SK-N-MC (cell line): ENCODE data around the gene MCRS1.

Experiments
- DNase-seq: peaks from one replicate; pipeline ENCODE4 v3.0.0-alpha.2; 2011; ENCODE audit warnings: low read depth, low spot score
- H3K27ac ChIP-seq: fragments of 200-600 bp; sonication (generic); 2 replicates; pipeline ENCODE4 v1.5.1; 2016; ENCODE audit warnings: mixed run types
- H3K36me3 ChIP-seq: fragments of 200-600 bp; sonication (generic); 2 replicates; pipeline ENCODE4 v1.6.1; 2017; ENCODE audit warnings: antibody characterized with exemption, low read length, mixed read lengths; ENCODE audit not compliant: insufficient read depth
- H3K4me3 ChIP-seq: fragments of 200-600 bp; sonication (generic); 2 replicates; pipeline ENCODE4 v1.5.1; 2016
- H3K9ac ChIP-seq: fragments of 200-600 bp; sonication (generic); 2 replicates; pipeline ENCODE4 v1.8.0; 2017; ENCODE audit warnings: mixed run types, mixed read lengths; ENCODE audit not compliant: insufficient read length
- H3K9me3 ChIP-seq: fragments of 200-600 bp; sonication (generic); 2 replicates; pipeline ENCODE4 v1.6.1; 2017; ENCODE audit warnings: low read depth, mild to moderate bottlenecking, antibody characterized with exemption, low read length, moderate library complexity, mixed read lengths
- EZH2 ChIP-seq: fragments of 200-600 bp; sonication (generic); IDR thresholded peaks from one replicate; pipeline ENCODE4 v1.6.1; 2017; ENCODE audit warnings: antibody characterized with exemption
- FOXP2 ChIP-seq: optimal IDR thresholded peaks from 2 replicates; pipeline ENCODE3; 2011; ENCODE audit warnings: mild to moderate bottlenecking, moderate library complexity; ENCODE audit not compliant: insufficient read depth; ENCODE audit errors: extremely low read length, control extremely low read depth
- POLR2AphosphoS5 ChIP-seq: IDR thresholded peaks from 2 replicates; pipeline ENCODE4 v1.6.1; 2012; ENCODE audit warnings: mild to moderate bottlenecking, low read depth, low read length, borderline replicate concordance

Gene MCRS1

DNA sequence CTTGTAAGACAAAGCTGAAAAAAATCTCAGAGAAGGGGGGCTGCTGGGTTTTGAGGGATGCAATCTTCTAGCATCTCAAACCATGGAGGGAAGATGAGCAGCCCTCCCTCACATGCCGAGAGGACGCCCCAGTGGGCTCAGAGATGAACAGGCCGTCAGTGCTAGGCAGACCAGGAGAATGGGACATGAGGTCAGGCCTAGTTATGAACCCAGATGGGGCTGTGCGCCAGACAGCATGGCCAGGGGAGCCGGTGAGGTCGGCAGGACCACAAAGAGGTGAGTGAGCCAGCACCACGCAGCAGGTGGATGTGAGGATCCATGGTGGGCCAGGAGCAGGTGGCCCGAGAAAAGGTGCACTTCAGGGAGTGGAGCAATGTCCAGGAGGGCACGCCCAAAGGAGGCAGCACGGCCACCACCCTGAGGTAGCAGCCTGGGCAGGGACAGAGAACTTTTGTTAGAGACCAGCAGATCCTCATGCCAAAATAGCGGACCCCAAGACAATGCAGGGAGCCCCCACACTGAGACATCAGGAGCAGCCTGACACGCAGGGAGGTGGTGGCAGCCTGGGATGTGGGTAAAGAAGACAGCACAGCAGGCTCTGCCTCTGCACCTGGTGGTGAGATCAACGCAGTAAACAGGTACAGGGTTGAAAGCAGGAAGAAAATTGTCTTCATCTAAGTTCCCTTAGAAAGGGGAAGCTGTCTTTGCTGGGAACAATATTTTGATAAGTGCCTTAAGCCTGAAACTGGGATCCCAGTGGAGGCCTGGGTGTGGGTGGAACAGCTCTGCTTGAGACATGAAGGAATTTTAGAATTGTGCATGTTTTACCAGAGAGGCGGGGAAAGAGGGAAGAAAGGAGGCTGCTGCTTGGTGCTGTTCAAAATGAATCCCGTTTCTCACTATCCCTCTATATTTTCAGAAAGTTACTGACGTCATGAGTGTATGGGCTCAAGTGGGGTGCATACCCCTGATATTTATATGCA, 17.8 kb upstream of the MCRS1 start:
- no peaks in the 10 kb centered on the region for H3K9me3 ChIP-seq
- no peaks in the 10 kb centered on the region; the same call in 1 of the 2 replicates for H3K36me3 ChIP-seq
- TF ChIP-seq EZH2 = no peak
- no peak for TF ChIP-seq POLR2AphosphoS5
- TF ChIP-seq FOXP2 = no peak
- no peak for DNase-seq
- no peak overlapping the region for H3K4me3 ChIP-seq
- no peak overlapping the region for H3K27ac ChIP-seq
- H3K9ac ChIP-seq = no peak overlapping the region

DNA sequence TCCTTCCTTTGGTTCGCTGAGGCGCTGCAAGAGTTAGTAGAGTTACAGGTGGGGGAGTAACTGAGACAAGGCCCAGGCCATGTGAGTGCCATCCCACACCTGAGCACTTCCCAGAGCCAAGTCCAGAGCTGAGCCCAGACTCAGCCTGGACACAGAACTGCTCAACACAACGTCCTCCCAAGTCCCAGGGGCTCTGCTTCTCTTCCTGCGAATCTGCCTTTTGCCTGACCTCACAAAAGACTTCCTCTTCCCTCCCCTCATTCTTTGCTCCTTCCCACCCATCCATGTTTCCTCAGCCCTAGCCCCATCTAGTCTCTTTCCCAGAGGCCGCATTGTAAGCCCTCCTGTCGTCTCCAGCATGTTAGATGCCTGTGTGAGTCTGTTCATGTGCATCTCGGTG, 16.6 kb upstream of the MCRS1 start:
- no peak overlapping the region for H3K27ac ChIP-seq
- no peak overlapping the region for H3K4me3 ChIP-seq

DNA sequence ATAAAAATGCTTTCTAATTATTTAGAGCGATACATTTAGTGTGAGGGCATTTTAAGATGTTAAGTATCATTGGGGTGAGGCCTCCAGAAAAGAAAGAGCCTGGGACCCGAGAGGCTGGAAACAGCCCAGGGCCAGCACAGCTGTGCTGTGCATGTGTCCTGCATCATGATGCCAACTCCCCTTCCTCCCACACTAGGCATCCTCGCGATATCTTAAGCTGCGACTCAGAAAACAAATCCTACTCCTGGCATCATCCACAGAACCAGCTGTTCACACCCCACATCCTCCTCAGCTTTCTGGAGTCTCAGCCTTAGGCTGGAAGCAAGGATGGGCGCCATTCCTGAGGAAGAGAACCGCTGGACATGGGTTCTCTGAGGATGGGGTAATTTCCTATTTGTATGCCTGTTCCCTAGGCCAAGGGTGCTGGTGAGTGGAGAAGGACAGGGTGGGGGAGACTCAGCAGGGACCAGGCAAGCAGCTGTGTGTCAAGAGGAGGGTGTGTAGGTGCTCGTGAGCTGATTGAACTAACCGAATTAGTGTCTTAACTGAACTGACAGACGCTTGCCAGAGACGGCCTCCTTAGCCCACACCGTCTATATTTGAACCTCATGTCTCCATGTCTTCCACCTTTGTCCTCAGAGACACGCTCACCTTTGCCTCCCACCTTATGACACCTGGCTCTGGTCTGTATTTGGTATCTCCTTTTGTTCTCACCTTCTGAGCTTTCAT, 15.6 kb upstream of the MCRS1 start:
- no peaks in the 10 kb centered on the region; the same call in 1 of the 2 replicates for H3K36me3 ChIP-seq
- H3K9ac ChIP-seq = no peak overlapping the region
- H3K4me3 ChIP-seq = no peak overlapping the region
- TF ChIP-seq EZH2 (no peak), FOXP2 (no peak), POLR2AphosphoS5 (no peak)
- no peaks in the 10 kb centered on the region for H3K9me3 ChIP-seq
- no peak for DNase-seq
- no peak overlapping the region for H3K27ac ChIP-seq

More for the DNA sequence above, 16.6 kb upstream of the MCRS1 start:
- no peak for TF ChIP-seq POLR2AphosphoS5
- TF ChIP-seq EZH2 = no peak
- TF ChIP-seq FOXP2 = no peak
- Histone ChIP-seq H3K36me3 (no peaks in the 10 kb centered on the region; the same call in 1 of the 2 replicates), H3K9ac (no peak overlapping the region), H3K9me3 (no peaks in the 10 kb centered on the region)
- DNase-seq = no peak

DNA sequence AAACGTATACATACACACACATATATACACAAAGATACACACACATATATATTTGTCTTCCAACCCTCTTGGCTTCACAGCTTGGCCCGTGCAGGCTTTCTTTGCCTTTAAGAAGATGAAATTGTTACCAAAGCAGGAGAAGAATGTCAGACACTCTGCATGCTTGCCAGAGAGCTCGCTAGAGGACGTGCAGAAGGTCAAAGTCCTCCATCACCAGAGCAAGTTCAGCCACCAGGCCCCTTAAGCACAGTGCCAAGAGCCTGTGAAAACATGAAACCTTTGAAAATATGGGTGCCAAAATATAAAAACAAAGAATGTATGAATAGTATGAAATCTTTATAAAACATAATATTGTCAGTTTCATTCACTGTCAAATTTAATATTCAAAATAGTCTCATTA, 14.9 kb upstream of the MCRS1 start:
- Histone ChIP-seq H3K4me3 (no peak overlapping the region), H3K36me3 (no peaks in the 10 kb centered on the region; the same call in 1 of the 2 replicates), H3K9me3 (no peaks in the 10 kb centered on the region), H3K9ac (no peak overlapping the region), H3K27ac (no peak overlapping the region)
- no peak for DNase-seq
- TF ChIP-seq POLR2AphosphoS5 (no peak), FOXP2 (no peak), EZH2 (no peak)

DNA sequence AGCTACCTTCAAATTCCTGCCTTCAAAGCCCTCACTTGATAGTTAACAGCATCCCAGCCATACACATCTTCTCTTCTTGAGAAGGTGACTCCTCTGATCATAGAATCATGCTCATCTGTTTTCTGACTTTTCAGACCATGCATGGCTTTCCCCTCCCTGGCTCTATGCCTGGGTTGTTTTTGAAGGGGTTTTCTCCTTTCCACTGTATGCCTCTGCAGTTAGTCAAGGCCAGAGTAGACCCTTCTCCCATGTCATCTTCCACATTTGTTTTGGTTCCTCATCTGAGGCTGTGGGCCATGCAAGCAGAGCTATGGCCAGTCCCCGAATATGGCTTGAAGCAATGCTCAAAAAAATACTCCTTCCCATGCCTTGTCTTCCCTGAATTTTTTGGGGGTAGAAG, 14.3 kb upstream of the MCRS1 start:
- H3K9me3 ChIP-seq = no peaks in the 10 kb centered on the region
- no peaks in the 10 kb centered on the region; the same call in 1 of the 2 replicates for H3K36me3 ChIP-seq
- no peak overlapping the region for H3K4me3 ChIP-seq
- no peak for DNase-seq
- no peak for TF ChIP-seq EZH2
- no peak for TF ChIP-seq FOXP2
- TF ChIP-seq POLR2AphosphoS5 = no peak
- no peak overlapping the region for H3K9ac ChIP-seq
- H3K27ac ChIP-seq = no peak overlapping the region

DNA sequence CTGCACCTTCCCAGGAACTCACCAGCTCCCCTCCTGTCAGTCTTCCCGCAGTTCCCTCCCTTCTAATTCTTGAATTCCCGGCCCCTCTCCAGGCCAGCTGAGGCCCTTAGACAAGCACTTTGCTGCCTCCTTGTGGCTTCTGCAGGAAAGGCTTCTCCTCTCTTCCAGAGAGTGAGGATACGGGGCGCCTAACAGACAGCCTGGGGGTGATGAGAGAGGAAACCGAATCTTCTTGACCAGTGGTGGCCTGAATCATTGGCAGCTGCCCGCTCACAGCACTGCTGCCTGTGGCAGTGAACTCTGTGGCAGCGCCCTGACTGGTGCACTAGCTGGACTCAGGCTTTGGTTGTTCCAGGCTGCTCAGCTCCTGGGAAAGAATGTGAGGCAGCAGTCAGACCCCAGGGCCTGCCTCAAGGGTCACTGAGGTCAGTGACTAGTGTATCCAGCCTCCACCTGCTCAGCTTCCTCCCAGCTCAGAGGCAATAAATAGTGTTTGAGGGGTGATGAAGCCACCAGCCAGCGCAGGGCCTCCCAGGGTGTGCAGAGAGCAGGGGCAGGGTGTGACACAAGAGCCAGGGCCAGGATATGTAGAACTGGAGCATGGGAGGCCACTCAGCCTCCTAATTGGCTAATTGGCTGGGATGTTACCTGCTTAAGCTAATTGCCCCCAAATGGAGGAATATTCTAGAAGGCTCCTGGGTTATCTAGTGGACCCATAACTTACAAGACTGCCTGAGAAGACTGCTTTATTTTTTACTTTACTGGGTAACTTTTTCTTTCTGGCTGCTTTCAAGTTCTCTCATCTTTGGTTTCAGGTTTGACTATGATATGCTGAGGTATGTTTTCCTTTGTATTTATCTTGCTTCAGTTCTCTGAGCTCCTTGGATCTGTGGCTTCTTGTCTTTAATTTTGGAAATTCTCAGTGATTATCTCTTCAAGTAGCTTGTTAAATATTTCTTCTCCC, 12.9 kb upstream of the MCRS1 start:
- peak; percentile 16 for DNase-seq
- Histone ChIP-seq H3K9me3 (no peaks in the 10 kb centered on the region), H3K27ac (no peak overlapping the region), H3K36me3 (peaks cover 2% of the 10 kb centered on the region; the same call in 1 of the 2 replicates), H3K4me3 (no peak overlapping the region), H3K9ac (no peak overlapping the region)
- TF ChIP-seq POLR2AphosphoS5 (no peak), FOXP2 (no peak), EZH2 (no peak)

DNA sequence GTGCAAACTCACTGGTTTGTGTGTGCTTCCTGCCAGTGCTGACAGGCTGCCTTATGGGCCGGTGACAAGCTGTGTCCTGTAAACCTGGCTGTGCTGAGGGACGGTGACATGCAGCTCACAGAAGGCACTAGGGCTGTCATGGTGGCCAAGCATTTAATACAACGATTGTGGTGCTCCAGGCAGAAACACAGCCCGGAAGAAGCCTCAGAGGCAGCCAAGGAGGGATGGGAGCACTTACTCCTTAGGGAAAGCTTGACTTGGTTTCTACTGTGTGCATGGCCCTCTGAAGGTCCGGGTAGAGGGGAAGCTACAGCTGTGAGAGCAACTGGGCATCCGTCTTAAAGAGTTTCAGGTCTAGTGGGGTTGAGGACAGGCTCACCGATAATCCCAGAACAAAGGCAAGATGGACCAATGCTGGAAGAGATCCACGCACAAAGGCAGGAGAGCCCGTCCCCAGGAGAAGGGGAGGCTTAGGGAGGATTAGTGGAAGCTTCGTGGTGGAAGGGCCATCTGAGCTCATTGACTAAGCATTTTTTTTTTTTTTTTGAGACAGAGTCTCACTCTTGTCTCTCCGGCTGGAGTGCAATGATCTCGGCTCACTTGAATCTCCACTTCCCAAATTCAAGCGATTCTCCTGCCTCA, 10.7 kb upstream of the MCRS1 start:
- no peak overlapping the region for H3K4me3 ChIP-seq
- H3K9ac ChIP-seq = no peak overlapping the region
- TF ChIP-seq EZH2 (no peak), FOXP2 (no peak), POLR2AphosphoS5 (no peak)
- H3K27ac ChIP-seq = no peak overlapping the region
- peaks cover 6% of the 10 kb centered on the region; the same call in 1 of the 2 replicates for H3K36me3 ChIP-seq
- no peaks in the 10 kb centered on the region for H3K9me3 ChIP-seq
- no peak for DNase-seq
